Thyroid gland (tissue), 4 donors: Measurements from ENCODE around the gene TCEA2.

Source experiments
- CTCF ChIP-seq, 6 experiments: fragments of 200-600 bp in 3 of 6; fragments of 450-650 bp in 3 of 6; sonication (generic) in 3 of 6; IDR thresholded peaks; one replicate each; pipeline ENCODE4 v1.5.1; 2016 to 2019; ENCODE audit warnings: antibody characterized with exemption in 6 of 6, mild to moderate bottlenecking in 2 of 6, inconsistent platforms in 1 of 6, moderate library complexity in 1 of 6
- POLR2A ChIP-seq, 2 donors: fragments of 450-650 bp; IDR thresholded peaks; one replicate each; pipeline ENCODE4 v1.6.1; 2017; ENCODE audit warnings: antibody characterized with exemption in 2 of 2, mild to moderate bottlenecking in 2 of 2, moderate library complexity in 1 of 2

DNA sequence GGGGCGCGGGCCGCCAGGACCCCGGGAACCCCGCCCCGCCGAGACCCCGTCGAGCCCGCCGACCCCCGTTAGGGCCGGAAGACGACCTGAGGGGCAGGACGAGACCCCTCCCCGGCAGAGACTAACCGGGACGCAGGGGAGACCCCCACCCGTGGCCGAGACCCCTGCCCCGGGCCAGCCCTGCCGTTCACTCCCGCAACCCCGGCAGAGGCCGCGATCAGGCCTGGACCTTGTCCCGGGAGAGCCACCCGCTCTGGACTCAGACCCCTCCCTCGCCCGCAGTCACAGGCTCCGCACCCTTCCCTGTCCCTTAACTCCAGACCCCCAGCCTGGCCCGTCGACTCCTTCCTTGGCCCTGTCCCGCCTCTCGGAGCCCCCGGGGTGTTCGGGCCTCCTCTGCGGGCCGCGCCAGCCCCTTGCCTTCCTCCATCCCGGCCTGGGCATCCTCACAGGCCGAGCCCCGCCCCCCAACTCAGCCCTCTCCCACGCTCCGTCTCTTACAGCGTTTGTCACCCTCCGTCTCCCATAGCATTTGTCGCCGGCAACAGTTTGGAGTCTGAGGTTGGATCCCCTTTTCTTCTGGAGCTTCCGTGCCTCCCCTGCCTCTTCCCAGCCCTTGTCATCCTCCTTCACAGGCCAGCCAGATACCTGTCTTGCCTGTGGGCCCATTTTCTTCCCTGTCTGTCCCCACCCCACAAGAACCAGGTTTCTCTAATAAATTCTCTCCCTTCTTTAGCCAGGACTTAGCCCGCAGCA, 569 bp downstream of the TCEA2 start:
- TF ChIP-seq CTCF (IDR thresholded peaks at IDR 0.05) = no peak
- no peak for TF ChIP-seq POLR2A (IDR thresholded peaks at IDR 0.05)
